Measurements from ENCODE around the gene SLC30A2. TPM values are rescaled to one million over a fixed set of nuclear protein-coding genes. Genes with fewer than 3 reads are reported as not detected.

SLC30A2 gene
- total and polyA plus RNA-seq, 4 donors = 0.11 to 0.26 (median 0.19) TPM; not detected in 1

GRCh38 chr1:26083208-26083607 is 37.3 kb upstream of the SLC30A2 start:
- no peaks in the 10 kb centered on the region for H3K36me3 ChIP-seq (ENCODE audit: control insufficient read depth, insufficient read depth, low read length)
- no peak overlapping the region for H3K4me3 ChIP-seq (ENCODE audit: low read depth, low read length)
- no peak overlapping the region for H3K27ac ChIP-seq (ENCODE audit: low read depth, low read length)
- WGBS (ENCODE audit: insufficient coverage) = 68% methylated on average over 4 of the region's 5 CpGs
- DNase-seq (ENCODE audit: low read depth in 4 of 6, low spot score in 6 of 6) = no peak
- no peaks in the 10 kb centered on the region for H3K27me3 ChIP-seq (ENCODE audit: control insufficient read depth, insufficient read depth, low read length)
- H3K4me1 ChIP-seq (ENCODE audit: control insufficient read depth, insufficient read depth, low read length) = no peaks in the 10 kb centered on the region
- H3K9me3 ChIP-seq (ENCODE audit: control insufficient read depth, insufficient read depth, low read length) = no peaks in the 10 kb centered on the region

- no peaks in the 10 kb centered on the region for H3K9me3 ChIP-seq (ENCODE audit: control insufficient read depth, insufficient read depth, low read length)
- H3K4me1 ChIP-seq (ENCODE audit: control insufficient read depth, insufficient read depth, low read length) = no peaks in the 10 kb centered on the region
- no peaks in the 10 kb centered on the region for H3K27me3 ChIP-seq (ENCODE audit: control insufficient read depth, insufficient read depth, low read length)
- H3K27ac ChIP-seq (ENCODE audit: low read depth, low read length) = no peak overlapping the region
- no peaks in the 10 kb centered on the region for H3K36me3 ChIP-seq (ENCODE audit: control insufficient read depth, insufficient read depth, low read length)
- WGBS (ENCODE audit: insufficient coverage) = 100% methylated on average over 1 of the region's 3 CpGs
- no peak overlapping the region for H3K4me3 ChIP-seq (ENCODE audit: low read depth, low read length)
- DNase-seq (ENCODE audit: low read depth in 4 of 6, low spot score in 6 of 6) = no peak
Observed at GRCh38 chr1:26082020-26082350, 36.1 kb upstream of the SLC30A2 start.

- H3K4me3 ChIP-seq (ENCODE audit: low read depth, low read length) = no peak overlapping the region
- H3K9me3 ChIP-seq (ENCODE audit: control insufficient read depth, insufficient read depth, low read length) = no peaks in the 10 kb centered on the region
- H3K36me3 ChIP-seq (ENCODE audit: control insufficient read depth, insufficient read depth, low read length) = no peaks in the 10 kb centered on the region
- H3K27ac ChIP-seq (ENCODE audit: low read depth, low read length) = no peak overlapping the region
- no peaks in the 10 kb centered on the region for H3K27me3 ChIP-seq (ENCODE audit: control insufficient read depth, insufficient read depth, low read length)
- DNase-seq (ENCODE audit: low read depth in 4 of 6, low spot score in 6 of 6) = no peak
- H3K4me1 ChIP-seq (ENCODE audit: control insufficient read depth, insufficient read depth, low read length) = no peaks in the 10 kb centered on the region
- 79% methylated on average over 6 of the region's 8 CpGs for WGBS (ENCODE audit: insufficient coverage)
Observed at GRCh38 chr1:26081267-26082019, 35.5 kb upstream of the SLC30A2 start.

GRCh38 chr1:26079960-26080814 is 34.3 kb upstream of the SLC30A2 start:
- Histone ChIP-seq H3K4me1 (ENCODE audit: control insufficient read depth, insufficient read depth, low read length) (no peaks in the 10 kb centered on the region), H3K4me3 (ENCODE audit: low read depth, low read length) (no peak overlapping the region), H3K9me3 (ENCODE audit: control insufficient read depth, insufficient read depth, low read length) (no peaks in the 10 kb centered on the region), H3K27ac (ENCODE audit: low read depth, low read length) (no peak overlapping the region), H3K27me3 (ENCODE audit: control insufficient read depth, insufficient read depth, low read length) (no peaks in the 10 kb centered on the region), H3K36me3 (ENCODE audit: control insufficient read depth, insufficient read depth, low read length) (no peaks in the 10 kb centered on the region)
- DNase-seq (ENCODE audit: low read depth in 4 of 6, low spot score in 6 of 6) = no peak
- WGBS (ENCODE audit: insufficient coverage) = 92% methylated on average over 2 of the region's 9 CpGs

- Histone ChIP-seq H3K36me3 (ENCODE audit: control insufficient read depth, insufficient read depth, low read length) (no peaks in the 10 kb centered on the region), H3K4me3 (ENCODE audit: low read depth, low read length) (no peak overlapping the region), H3K4me1 (ENCODE audit: control insufficient read depth, insufficient read depth, low read length) (no peaks in the 10 kb centered on the region), H3K9me3 (ENCODE audit: control insufficient read depth, insufficient read depth, low read length) (no peaks in the 10 kb centered on the region), H3K27me3 (ENCODE audit: control insufficient read depth, insufficient read depth, low read length) (no peaks in the 10 kb centered on the region), H3K27ac (ENCODE audit: low read depth, low read length) (no peak overlapping the region)
- WGBS (ENCODE audit: insufficient coverage) = 32% methylated on average over 6 of the region's 7 CpGs
- DNase-seq (ENCODE audit: low read depth in 4 of 6, low spot score in 6 of 6) = no peak
Observed at GRCh38 chr1:26079178-26079563, 33.3 kb upstream of the SLC30A2 start.

- WGBS (ENCODE audit: insufficient coverage) = 66% methylated on average over 3 of the region's 8 CpGs
- no peak overlapping the region for H3K27ac ChIP-seq (ENCODE audit: low read depth, low read length)
- no peak overlapping the region for H3K4me3 ChIP-seq (ENCODE audit: low read depth, low read length)
- DNase-seq (ENCODE audit: low read depth in 4 of 6, low spot score in 6 of 6) = no peak
- H3K4me1 ChIP-seq (ENCODE audit: control insufficient read depth, insufficient read depth, low read length) = no peaks in the 10 kb centered on the region
- H3K9me3 ChIP-seq (ENCODE audit: control insufficient read depth, insufficient read depth, low read length) = no peaks in the 10 kb centered on the region
- no peaks in the 10 kb centered on the region for H3K27me3 ChIP-seq (ENCODE audit: control insufficient read depth, insufficient read depth, low read length)
- no peaks in the 10 kb centered on the region for H3K36me3 ChIP-seq (ENCODE audit: control insufficient read depth, insufficient read depth, low read length)
Observed at GRCh38 chr1:26078286-26079177, 32.6 kb upstream of the SLC30A2 start.

- Histone ChIP-seq H3K27me3 (ENCODE audit: control insufficient read depth, insufficient read depth, low read length) (no peaks in the 10 kb centered on the region), H3K27ac (ENCODE audit: low read depth, low read length) (no peak overlapping the region), H3K36me3 (ENCODE audit: control insufficient read depth, insufficient read depth, low read length) (no peaks in the 10 kb centered on the region), H3K4me3 (ENCODE audit: low read depth, low read length) (no peak overlapping the region), H3K9me3 (ENCODE audit: control insufficient read depth, insufficient read depth, low read length) (no peaks in the 10 kb centered on the region), H3K4me1 (ENCODE audit: control insufficient read depth, insufficient read depth, low read length) (peaks cover 3% of the 10 kb centered on the region)
- no CpG with 5 or more reads among the region's 1 CpG for WGBS (ENCODE audit: insufficient coverage)
- DNase-seq (ENCODE audit: low read depth in 4 of 6, low spot score in 6 of 6) = no peak
Observed at GRCh38 chr1:26077524-26077923, 31.6 kb upstream of the SLC30A2 start.

GRCh38 chr1:26075421-26076144 is 29.7 kb upstream of the SLC30A2 start:
- no peaks in the 10 kb centered on the region for H3K27me3 ChIP-seq (ENCODE audit: control insufficient read depth, insufficient read depth, low read length)
- H3K9me3 ChIP-seq (ENCODE audit: control insufficient read depth, insufficient read depth, low read length) = no peaks in the 10 kb centered on the region
- no peak overlapping the region for H3K4me3 ChIP-seq (ENCODE audit: low read depth, low read length)
- WGBS (ENCODE audit: insufficient coverage) = 100% methylated on average over 1 of the region's 3 CpGs
- peaks cover 3% of the 10 kb centered on the region for H3K4me1 ChIP-seq (ENCODE audit: control insufficient read depth, insufficient read depth, low read length)
- H3K36me3 ChIP-seq (ENCODE audit: control insufficient read depth, insufficient read depth, low read length) = no peaks in the 10 kb centered on the region
- DNase-seq (ENCODE audit: low read depth in 4 of 6, low spot score in 6 of 6) = no peak
- no peak overlapping the region for H3K27ac ChIP-seq (ENCODE audit: low read depth, low read length)

GRCh38 chr1:26072305-26072704 is 26.4 kb upstream of the SLC30A2 start:
- Histone ChIP-seq H3K27me3 (ENCODE audit: control insufficient read depth, insufficient read depth, low read length) (no peaks in the 10 kb centered on the region), H3K4me1 (ENCODE audit: control insufficient read depth, insufficient read depth, low read length) (peaks cover 3% of the 10 kb centered on the region), H3K27ac (ENCODE audit: low read depth, low read length) (no peak overlapping the region), H3K9me3 (ENCODE audit: control insufficient read depth, insufficient read depth, low read length) (no peaks in the 10 kb centered on the region), H3K4me3 (ENCODE audit: low read depth, low read length) (no peak overlapping the region), H3K36me3 (ENCODE audit: control insufficient read depth, insufficient read depth, low read length) (no peaks in the 10 kb centered on the region)
- WGBS (ENCODE audit: insufficient coverage) = 53% methylated on average over 5 of the region's 6 CpGs
- DNase-seq (ENCODE audit: low read depth in 4 of 6, low spot score in 6 of 6) = no peak

Data from spinal cord (tissue), 10 donors.